Spleen (tissue), 11 donors: ENCODE measurements around the gene CNTD1. TPM values are rescaled to one million over a fixed set of nuclear protein-coding genes. Genes with fewer than 3 reads are reported as not detected.
A peak's percentile ranks its signal among the peaks of the same experiment; 100 is the strongest.

Experiments used
- DNase-seq: peaks from one replicate; pipeline ENCODE4 v3.0.0-alpha.2; 2020
- H3K27ac ChIP-seq, 8 donors: fragments of 200-600 bp; sonication (generic) in 7 of 8; 1 replicate in 4 of 8; 2 replicates in 4 of 8; pipeline versions ENCODE4 v1.5.0 to v1.8.0; 2016 to 2021; ENCODE audit warnings: inconsistent platforms in 4 of 8, mild to moderate bottlenecking in 4 of 8, moderate library complexity in 1 of 8
- H3K27me3 ChIP-seq, 7 donors: fragments of 200-600 bp; sonication (generic) in 6 of 7; replicated peaks in 1 of 7; 1 replicate in 4 of 7; 2 replicates in 3 of 7; pipeline versions ENCODE4 v1.5.0 to v1.8.0; 2016 to 2021; ENCODE audit warnings: inconsistent platforms in 3 of 7, mild to moderate bottlenecking in 1 of 7
- H3K36me3 ChIP-seq, 6 donors: fragments of 200-600 bp; sonication (generic) in 5 of 6; 1 replicate in 4 of 6; 2 replicates in 2 of 6; pipeline versions ENCODE4 v1.5.0 to v1.8.0; 2016 to 2021; ENCODE audit warnings: inconsistent platforms in 2 of 6
- H3K4me1 ChIP-seq, 6 donors: fragments of 200-600 bp; sonication (generic) in 5 of 6; 1 replicate in 3 of 6; 2 replicates in 3 of 6; pipeline versions ENCODE4 v1.5.0 to v1.8.0; 2016 to 2021; ENCODE audit warnings: inconsistent platforms in 3 of 6
- H3K4me3 ChIP-seq, 8 donors: fragments of 200-600 bp; sonication (generic) in 7 of 8; 1 replicate in 4 of 8; 2 replicates in 4 of 8; pipeline versions ENCODE4 v1.5.0 to v1.8.0; 2016 to 2021; ENCODE audit warnings: inconsistent platforms in 4 of 8, mild to moderate bottlenecking in 4 of 8, moderate library complexity in 2 of 8
- H3K9me3 ChIP-seq, 8 donors: fragments of 200-600 bp; sonication (generic) in 7 of 8; 1 replicate in 4 of 8; 2 replicates in 4 of 8; pipeline versions ENCODE4 v1.5.0 to v1.8.0; 2016 to 2021; ENCODE audit warnings: inconsistent platforms in 4 of 8
- POLR2A ChIP-seq, 3 donors: fragments of 450-650 bp; IDR thresholded peaks; one replicate each; pipeline ENCODE4 v1.5.1; 2017; ENCODE audit warnings: antibody characterized with exemption in 3 of 3, mild to moderate bottlenecking in 1 of 3
- POLR2AphosphoS5 ChIP-seq, 3 donors: sonication (generic); formaldehyde crosslinking; IDR thresholded peaks; one replicate each; pipeline ENCODE4 v1.5.1; 2017; ENCODE audit warnings: antibody characterized with exemption in 3 of 3
- WGBS, 5 donors: extraction: QIAGEN DNeasy Blood & Tissue Kit in 3 of 5; methylation state at CpG; one replicate each; pipeline versions ENCODE4 v1.1.5 to v1.1.7; 2013 to 2018; 5-methylcytosine and 5-hydroxymethylcytosine counted together
- intact Hi-C: fragments of 100-400 bp; cut with DNase I; formaldehyde crosslinking; loops from one replicate; pipeline ENCODE4 v1.15.0; 2023; ENCODE audit warnings: low total_unique reads
- polyA plus RNA-seq, 3 donors: library from polyadenylated mRNA; stranded (reverse); fragments of 200-250 nt; gene quantifications; one replicate each; pipeline ENCODE4 v1.2.1, GENCODE V29; 2013
- total RNA-seq, 7 donors: library from RNA; depleted of rRNA in 3 of 7; stranded (reverse); fragments of >200 nt in 3 of 7; fragmentation: NEBNext Ultra II Directional in 4 of 7; extraction: Animal tissue kit (Norgen Biotek cat#: 25700) in 4 of 7; gene quantifications; one replicate each; pipeline versions ENCODE4 v1.1.0 to v1.2.1, GENCODE V29; 2016 to 2021
- TF ChIP-seq, protein P1 (sequence below), 11 experiments: fragments of 200-600 bp in 7 of 11; fragments of 450-650 bp in 4 of 11; sonication (generic) in 4 of 11; IDR thresholded peaks in 8 of 11; conservative IDR thresholded peaks in 3 of 11; 1 replicate in 7 of 11; 2 replicates in 4 of 11; pipeline versions ENCODE4 v1.4.0 to v1.8.0; 2016 to 2021; ENCODE audit warnings: antibody characterized with exemption in 11 of 11, inconsistent platforms in 4 of 11, mild to moderate bottlenecking in 1 of 11
- donor health status: healthy with polysubstance abuse.
- donor health status: DM: no; HTN: no; CAD: no; lungs with moderate emphysema.
- donor health status: DM: no; HTN: no; CAD: no.
- donor health status: Bipolar disorder and iron deficiency.
- donor health status: healthy.
- donor health status: DM: no; HTN: no; CAD: no.
- donor health status: DM: yes; HTN: yes; CAD: no.

The CNTD1 gene
- total and polyA plus RNA-seq, 10 donors, result 0.17 to 0.26 (median 0.24) TPM; not detected in 7

DNA sequence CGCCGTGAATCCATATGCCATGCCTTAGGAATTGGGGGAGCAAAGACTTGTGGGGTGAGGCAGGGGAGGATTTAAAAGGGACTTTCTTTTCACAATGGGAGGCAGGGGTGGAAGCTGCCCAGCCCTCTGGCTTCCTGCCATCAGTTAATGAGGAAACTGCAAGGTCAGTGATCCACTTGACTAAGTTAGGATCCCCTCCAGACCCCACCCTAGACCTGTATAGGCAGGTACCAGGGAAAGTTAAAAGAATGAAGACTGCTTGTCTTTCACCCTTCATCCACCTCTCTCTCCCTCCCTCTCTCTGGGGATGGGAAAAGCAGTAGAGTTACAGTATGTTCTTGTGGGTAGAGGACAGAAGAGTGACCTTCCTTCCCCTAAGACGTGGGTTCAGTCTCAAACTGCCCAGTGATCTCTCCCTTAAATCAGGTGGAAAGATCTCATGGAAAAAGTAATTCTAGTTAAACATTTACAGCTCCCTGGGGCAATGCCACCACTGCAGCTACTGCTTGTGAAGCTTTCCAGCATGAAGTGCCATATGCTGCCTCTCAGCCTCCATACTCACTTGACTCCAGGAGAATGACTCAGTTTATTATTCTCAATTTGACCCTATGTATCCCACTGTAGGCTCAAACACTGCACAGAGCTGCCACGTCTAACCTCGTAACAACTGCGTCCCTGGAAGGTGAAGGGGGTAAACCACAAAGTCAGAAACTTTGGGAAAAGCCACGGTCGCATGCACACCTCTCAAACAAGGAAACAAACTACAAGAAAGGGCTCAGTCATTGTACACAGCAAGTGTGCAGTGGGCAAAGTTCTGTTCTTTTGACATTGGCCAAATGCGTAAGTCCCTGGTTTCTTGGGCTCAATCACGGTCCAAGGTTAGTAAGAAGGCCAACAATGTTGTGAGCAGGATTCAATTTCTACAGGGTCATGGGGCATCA, 1.3 kb upstream of the CNTD1 start:
- TF ChIP-seq POLR2AphosphoS5 (IDR thresholded peaks at IDR 0.05) (no peak), POLR2A (IDR thresholded peaks at IDR 0.05) (no peak)
- TF ChIP-seq, protein P1, sequence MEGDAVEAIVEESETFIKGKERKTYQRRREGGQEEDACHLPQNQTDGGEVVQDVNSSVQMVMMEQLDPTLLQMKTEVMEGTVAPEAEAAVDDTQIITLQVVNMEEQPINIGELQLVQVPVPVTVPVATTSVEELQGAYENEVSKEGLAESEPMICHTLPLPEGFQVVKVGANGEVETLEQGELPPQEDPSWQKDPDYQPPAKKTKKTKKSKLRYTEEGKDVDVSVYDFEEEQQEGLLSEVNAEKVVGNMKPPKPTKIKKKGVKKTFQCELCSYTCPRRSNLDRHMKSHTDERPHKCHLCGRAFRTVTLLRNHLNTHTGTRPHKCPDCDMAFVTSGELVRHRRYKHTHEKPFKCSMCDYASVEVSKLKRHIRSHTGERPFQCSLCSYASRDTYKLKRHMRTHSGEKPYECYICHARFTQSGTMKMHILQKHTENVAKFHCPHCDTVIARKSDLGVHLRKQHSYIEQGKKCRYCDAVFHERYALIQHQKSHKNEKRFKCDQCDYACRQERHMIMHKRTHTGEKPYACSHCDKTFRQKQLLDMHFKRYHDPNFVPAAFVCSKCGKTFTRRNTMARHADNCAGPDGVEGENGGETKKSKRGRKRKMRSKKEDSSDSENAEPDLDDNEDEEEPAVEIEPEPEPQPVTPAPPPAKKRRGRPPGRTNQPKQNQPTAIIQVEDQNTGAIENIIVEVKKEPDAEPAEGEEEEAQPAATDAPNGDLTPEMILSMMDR (IDR thresholded peaks at IDR 0.05 in 8 of 11, conservative IDR thresholded peaks at IDR 0.05 in 3 of 11), result no peak
- H3K27me3 ChIP-seq, result no peaks in the 10 kb centered on the region
- H3K36me3 ChIP-seq, result peaks cover 0 to 20% (median 2%) of the 10 kb centered on the region in 6 donors
- H3K9me3 ChIP-seq, result no peaks in the 10 kb centered on the region
- intact Hi-C loops, result no loop called here
- H3K4me1 ChIP-seq, result peaks cover 13 to 43% (median 25%) of the 10 kb centered on the region in 6 donors
- 75 to 86% (median 78%) methylated on average over 10 of the region's 10 CpGs for WGBS, 5 donors
- no peak for DNase-seq
- peak overlapping the region; percentile 62 to 97 (median 84) for H3K4me3 ChIP-seq
- H3K27ac ChIP-seq, result peak overlapping the region in 2 of 8 donors; percentile 76 to 84

DNA sequence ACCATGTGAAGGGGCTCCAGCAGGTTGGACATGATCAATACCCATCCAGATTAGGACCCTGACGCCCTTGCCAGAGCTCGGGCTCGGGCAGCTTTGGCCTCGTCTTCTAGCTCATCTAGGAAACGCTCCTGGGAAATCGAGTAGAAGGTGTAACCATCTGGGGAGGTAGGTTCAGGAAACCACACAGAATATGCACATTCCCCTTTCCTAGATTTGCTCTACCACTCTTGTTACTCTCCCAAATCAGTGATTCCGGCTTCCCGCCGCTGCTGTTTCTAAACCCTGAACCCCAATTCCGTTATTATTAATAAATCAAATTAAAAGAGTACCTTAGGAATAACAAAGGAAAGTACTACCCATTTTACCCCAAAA, 664 bp upstream of the CNTD1 start:
- peak overlapping the region; percentile 62 to 97 (median 84) for H3K4me3 ChIP-seq
- peak overlapping the region in 6 of 8 donors; percentile 61 to 84 (median 76) for H3K27ac ChIP-seq
- DNase-seq, result no peak
- peaks cover 0 to 20% (median 2%) of the 10 kb centered on the region in 6 donors for H3K36me3 ChIP-seq
- intact Hi-C loops, result no loop called here
- H3K9me3 ChIP-seq, result no peaks in the 10 kb centered on the region
- TF ChIP-seq, protein P1 (IDR thresholded peaks at IDR 0.05 in 8 of 11, conservative IDR thresholded peaks at IDR 0.05 in 3 of 11), result no peak
- TF ChIP-seq POLR2AphosphoS5 (IDR thresholded peaks at IDR 0.05), result no peak
- TF ChIP-seq POLR2A (IDR thresholded peaks at IDR 0.05), result no peak
- H3K4me1 ChIP-seq, result peaks cover 13 to 43% (median 25%) of the 10 kb centered on the region in 6 donors
- 14 to 19% (median 17%) methylated on average over 10 of the region's 10 CpGs for WGBS, 5 donors
- H3K27me3 ChIP-seq, result no peaks in the 10 kb centered on the region

DNA sequence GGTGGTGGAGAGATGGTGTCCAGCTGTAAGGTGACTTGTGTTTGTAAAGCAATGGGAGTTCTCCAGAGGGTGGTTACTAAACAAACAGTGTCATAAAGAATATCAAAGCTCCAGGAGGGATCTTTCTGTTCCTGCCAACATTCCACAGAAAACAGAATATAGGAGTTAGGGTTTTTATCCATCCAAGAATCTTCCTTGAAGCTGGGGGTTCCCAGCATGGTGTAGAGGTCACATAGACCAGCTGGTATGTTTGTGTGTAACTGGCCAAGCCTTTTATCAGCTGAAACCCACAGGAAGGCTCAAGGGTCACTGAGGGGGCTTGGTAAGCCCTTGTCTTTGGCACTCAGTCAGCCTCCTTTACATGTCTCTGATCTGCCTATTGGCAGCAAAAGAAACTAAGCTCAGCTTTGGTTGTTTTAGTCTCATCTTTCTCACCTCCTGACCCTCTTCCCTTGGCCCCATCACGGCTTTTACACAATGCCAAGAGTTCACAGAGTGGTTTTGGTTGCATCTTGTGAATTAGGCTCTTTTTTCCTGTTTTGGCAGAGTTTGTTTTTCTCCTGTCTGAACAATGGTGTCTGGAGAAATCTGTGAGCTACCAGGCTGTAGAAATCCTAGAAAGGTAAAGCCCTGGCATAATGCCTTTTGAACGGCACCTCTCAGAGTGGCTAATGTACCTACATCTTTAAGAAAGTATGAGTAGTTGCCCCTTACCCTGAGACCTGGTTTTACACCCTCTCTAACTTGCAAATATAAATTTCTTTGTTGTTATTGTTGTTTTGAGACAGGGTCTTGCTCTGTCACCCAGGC, 4.6 kb downstream of the CNTD1 start:
- no peak for DNase-seq
- H3K27me3 ChIP-seq, result no peaks in the 10 kb centered on the region
- H3K27ac ChIP-seq, result no peak overlapping the region
- H3K4me3 ChIP-seq, result no peak overlapping the region
- H3K4me1 ChIP-seq, result peaks cover 0 to 8% (median 6%) of the 10 kb centered on the region in 6 donors
- TF ChIP-seq POLR2A (IDR thresholded peaks at IDR 0.05) (no peak), POLR2AphosphoS5 (IDR thresholded peaks at IDR 0.05) (no peak)
- TF ChIP-seq, protein P1 (IDR thresholded peaks at IDR 0.05 in 8 of 11, conservative IDR thresholded peaks at IDR 0.05 in 3 of 11), result no peak
- no peaks in the 10 kb centered on the region for H3K9me3 ChIP-seq
- H3K36me3 ChIP-seq, result peaks cover 0 to 8% (median 0%) of the 10 kb centered on the region in 6 donors
- intact Hi-C loops, result no loop called here
- 60 to 79% (median 66%) methylated on average over 2 of the region's 2 CpGs for WGBS, 5 donors
